ENCODE measurements around the gene SFT2D3.
A peak's percentile ranks its signal among the peaks of the same experiment; 100 is the strongest.

SFT2D3 gene

DNA sequence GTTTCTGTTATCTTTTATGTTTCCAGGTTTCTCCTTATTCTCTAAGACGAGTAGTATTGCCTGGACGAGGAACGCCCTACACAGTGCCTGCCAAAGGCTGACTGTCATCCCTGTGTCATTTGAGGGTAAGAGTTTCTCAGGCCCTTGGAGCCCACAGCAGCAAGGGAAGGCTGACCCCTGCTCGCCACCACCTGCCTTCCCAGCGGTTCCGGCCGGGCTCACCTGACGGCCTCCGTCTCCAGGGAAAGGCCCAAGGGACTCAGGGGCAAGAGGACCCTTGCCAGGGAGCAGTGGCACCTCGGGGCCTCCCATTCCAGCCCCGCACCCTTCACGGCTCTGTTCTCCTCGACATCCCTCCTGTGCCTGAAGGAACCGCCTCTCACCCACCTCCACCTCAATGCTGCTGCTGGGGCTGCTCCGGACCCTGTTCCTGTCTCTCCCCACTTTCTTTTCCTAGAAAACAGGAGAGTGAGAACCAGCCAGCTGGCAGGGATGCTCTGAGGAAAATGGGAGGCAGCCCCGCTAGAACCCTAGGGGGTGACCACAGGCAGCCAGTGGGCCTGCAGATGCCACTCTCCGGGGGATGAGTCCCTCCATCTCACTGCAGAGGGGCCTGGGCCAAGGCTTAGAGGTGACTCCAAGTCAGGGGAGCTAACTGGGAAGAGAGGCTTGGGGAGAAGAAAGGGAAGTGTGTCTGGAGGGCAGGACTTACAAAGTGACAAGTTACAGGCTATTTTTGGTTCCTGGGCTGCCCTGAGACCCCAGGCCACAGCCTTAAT is 27.8 kb upstream of the SFT2D3 start:
- Mint-ChIP-seq H3K36me3 (ENCODE audit: low read depth) (no peaks in the 10 kb centered on the region), H3K4me1 (peaks cover 17% of the 10 kb centered on the region), H3K27me3 (ENCODE audit: low read depth) (peaks cover 88% of the 10 kb centered on the region), H3K4me3 (peak overlapping the region; percentile 81 to 89 (median 85)), H3K9me3 (no peaks in the 10 kb centered on the region), H3K27ac (no peak overlapping the region)
- TF ChIP-seq, protein P1, sequence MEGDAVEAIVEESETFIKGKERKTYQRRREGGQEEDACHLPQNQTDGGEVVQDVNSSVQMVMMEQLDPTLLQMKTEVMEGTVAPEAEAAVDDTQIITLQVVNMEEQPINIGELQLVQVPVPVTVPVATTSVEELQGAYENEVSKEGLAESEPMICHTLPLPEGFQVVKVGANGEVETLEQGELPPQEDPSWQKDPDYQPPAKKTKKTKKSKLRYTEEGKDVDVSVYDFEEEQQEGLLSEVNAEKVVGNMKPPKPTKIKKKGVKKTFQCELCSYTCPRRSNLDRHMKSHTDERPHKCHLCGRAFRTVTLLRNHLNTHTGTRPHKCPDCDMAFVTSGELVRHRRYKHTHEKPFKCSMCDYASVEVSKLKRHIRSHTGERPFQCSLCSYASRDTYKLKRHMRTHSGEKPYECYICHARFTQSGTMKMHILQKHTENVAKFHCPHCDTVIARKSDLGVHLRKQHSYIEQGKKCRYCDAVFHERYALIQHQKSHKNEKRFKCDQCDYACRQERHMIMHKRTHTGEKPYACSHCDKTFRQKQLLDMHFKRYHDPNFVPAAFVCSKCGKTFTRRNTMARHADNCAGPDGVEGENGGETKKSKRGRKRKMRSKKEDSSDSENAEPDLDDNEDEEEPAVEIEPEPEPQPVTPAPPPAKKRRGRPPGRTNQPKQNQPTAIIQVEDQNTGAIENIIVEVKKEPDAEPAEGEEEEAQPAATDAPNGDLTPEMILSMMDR (IDR thresholded peaks at IDR 0.05; ENCODE audit: unreplicated experiment in 3 of 3): no peak

DNA sequence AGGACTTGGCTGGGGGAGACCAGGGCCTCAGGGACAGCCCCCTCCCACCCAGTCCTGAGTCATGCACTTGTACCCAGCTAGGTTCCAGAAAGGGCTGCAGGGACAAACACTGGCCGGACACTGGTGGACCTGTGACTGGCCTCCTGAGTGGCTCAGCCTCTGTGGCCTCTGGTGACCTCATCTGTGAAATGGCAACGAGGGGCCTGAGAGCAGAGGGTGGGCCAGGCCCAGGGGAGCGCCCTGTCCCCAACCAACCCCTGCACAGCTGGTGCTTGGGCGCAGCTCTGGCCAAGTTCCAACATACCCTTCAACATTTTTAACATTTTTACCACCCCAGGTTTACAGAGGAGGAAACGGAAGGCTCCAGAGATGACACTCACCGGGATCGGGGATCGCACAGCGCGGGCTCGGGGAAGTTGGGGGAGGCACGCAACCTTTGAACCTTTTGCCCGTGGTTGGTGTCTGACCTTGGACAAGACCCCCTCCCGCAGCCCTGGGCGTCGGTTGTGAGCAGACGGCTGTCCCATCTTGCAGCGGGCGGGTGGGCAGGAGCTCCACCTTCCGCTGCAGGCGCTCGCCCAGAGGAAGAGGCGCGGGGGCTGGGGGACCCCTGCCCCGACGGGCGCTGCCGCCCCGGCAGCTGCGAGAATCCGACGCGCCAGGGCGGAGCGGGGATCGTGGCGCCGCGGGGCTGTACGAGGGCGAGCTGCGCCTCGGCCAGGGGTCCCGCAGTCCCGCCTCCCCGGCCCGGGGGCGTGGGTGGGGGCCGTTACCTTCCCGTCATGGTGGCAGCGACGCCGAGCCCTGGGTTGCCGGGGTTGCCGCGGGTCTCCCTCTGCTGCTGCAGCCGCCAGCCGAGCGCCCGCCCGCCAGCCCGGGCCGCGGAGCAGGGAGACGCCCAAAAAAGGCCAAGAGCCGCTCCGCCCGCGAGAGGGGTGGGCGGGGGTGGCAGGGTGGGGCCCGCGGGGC is 26.8 kb upstream of the SFT2D3 start:
- Mint-ChIP-seq H3K4me3 (peak overlapping the region; percentile 81 to 89 (median 85)), H3K4me1 (peaks cover 17% of the 10 kb centered on the region), H3K27ac (no peak overlapping the region), H3K27me3 (ENCODE audit: low read depth) (peaks cover 83% of the 10 kb centered on the region), H3K9me3 (no peaks in the 10 kb centered on the region), H3K36me3 (ENCODE audit: low read depth) (no peaks in the 10 kb centered on the region)
- TF ChIP-seq, protein P1 (IDR thresholded peaks at IDR 0.05; ENCODE audit: unreplicated experiment in 3 of 3): no peak

DNA sequence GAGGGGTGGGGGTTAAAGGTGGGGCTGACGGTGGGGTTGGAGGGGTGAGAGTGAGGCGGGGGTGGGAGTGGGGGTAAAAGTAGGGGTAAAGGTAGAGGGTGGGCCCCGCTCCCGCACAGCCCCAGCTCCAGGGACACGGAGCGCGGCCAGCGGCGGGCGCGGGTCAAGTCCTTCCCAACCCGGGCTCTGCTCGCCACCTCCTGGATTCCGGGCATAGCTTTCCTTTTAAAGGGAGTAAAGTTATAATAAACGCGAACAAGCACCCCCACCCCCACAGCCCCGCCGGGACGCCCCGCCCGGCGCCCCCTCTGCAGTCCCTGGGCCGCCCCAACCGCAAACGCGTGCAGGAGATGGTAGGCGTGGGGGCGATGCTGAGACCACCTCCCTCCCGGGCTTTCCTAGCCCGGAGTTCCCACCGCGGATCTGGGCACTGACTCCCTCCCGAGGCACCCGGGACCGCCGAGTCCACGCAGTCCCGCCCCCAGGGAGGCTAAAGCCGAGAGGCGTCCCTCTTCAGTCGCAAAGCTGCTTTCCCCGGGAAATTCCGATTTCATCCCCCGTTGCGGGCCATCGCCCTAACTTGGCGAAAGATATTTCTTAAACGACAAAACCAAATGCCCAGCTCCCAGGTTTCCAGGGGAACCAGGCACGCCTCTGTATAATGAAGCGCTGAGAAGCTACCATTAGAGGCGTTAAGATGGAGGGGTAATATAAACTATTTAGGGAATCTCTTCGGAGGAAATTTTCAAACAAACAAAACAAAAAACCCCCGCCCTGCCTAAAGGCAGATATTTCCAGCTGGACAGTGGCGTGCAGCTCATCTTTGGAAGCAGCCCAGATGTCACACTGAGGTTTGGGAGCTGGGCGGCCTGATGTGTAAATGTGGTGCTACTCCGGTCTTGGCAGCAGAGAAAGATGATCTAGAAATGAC is 25.7 kb upstream of the SFT2D3 start, which contains the start of gene LIMS2:
TSS of gene LIMS2 (minus strand) at position 200 of the 931 bp plus-strand sequence. CDS start 506 bp downstream, outside the sequence.
- peak within 1 kb of the TSS in 2 of 3 experiments; percentile 73 to 84 for H3K27ac Mint-ChIP-seq
- no peaks in the 10 kb centered on the region for H3K36me3 Mint-ChIP-seq (ENCODE audit: low read depth)
- no peaks in the 10 kb centered on the region for H3K9me3 Mint-ChIP-seq
- TF ChIP-seq, protein P1 (IDR thresholded peaks at IDR 0.05; ENCODE audit: unreplicated experiment in 3 of 3): no peak
- H3K4me1 Mint-ChIP-seq: peaks cover 17% of the 10 kb centered on the region
- H3K27me3 Mint-ChIP-seq (ENCODE audit: low read depth): peaks cover 76% of the 10 kb centered on the region
- H3K4me3 Mint-ChIP-seq: peak within 1 kb of the TSS; percentile 81 to 92 (median 91)

DNA sequence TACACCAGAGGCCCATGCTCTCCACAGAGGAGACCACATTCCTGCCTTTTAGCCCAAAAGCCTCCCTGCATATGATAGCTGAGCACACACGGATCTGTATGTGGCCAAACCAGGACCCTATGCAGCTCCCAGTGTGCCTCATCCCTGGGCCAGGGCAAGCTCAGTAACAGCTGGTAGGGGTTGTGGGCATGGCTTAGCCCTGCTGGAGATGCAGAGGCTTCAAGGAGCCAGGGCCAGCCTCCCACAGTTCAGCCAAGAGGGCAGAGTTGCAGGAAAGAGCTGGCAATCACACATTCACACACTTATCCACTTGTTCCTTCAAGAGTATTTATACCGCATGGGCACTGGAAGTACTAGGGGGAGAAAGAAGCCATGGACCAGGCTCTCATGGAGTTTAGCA is 24.4 kb upstream of the SFT2D3 start:
- no peak overlapping the region for H3K27ac Mint-ChIP-seq
- H3K36me3 Mint-ChIP-seq (ENCODE audit: low read depth): no peaks in the 10 kb centered on the region
- TF ChIP-seq, protein P1 (IDR thresholded peaks at IDR 0.05; ENCODE audit: unreplicated experiment in 3 of 3): no peak

DNA sequence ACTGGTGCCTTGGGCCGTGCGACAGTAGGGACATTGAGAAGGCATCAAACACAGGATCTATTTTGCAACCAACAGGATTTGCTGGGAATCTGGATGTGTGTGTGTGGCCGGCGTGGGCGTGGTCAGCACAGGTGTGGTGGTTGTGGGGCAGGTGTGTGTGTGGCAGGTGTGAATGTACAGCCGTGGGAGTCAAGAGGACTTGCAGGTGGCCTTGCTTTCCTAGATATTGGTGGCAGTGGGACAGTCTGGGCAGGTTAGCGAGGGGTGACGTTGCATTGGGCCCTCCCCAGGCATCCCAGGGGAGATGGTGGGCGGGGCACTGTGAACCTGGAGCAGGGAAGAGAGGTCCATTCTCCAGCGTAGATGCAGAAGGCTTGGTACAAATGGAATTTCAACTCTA is 22.8 kb upstream of the SFT2D3 start:
- peak overlapping the region in 1 of 3 experiments; percentile 28 for H3K27ac Mint-ChIP-seq
- H3K36me3 Mint-ChIP-seq (ENCODE audit: low read depth): no peaks in the 10 kb centered on the region
- H3K9me3 Mint-ChIP-seq: no peaks in the 10 kb centered on the region
- no peak overlapping the region for H3K4me3 Mint-ChIP-seq
- TF ChIP-seq, protein P1 (IDR thresholded peaks at IDR 0.05; ENCODE audit: unreplicated experiment in 3 of 3): no peak
- H3K27me3 Mint-ChIP-seq (ENCODE audit: low read depth): peaks cover 61% of the 10 kb centered on the region
- peaks cover 28% of the 10 kb centered on the region for H3K4me1 Mint-ChIP-seq

More for the DNA sequence above, 24.4 kb upstream of the SFT2D3 start:
- H3K27me3 Mint-ChIP-seq (ENCODE audit: low read depth): peaks cover 71% of the 10 kb centered on the region
- peak overlapping the region; percentile 66 to 80 (median 75) for H3K4me3 Mint-ChIP-seq
- peaks cover 21% of the 10 kb centered on the region for H3K4me1 Mint-ChIP-seq
- H3K9me3 Mint-ChIP-seq: no peaks in the 10 kb centered on the region

All from nephron (organoid).